ENCODE data around the gene CSRNP2. TPM values are rescaled to one million over a fixed set of nuclear protein-coding genes. Genes with fewer than 3 reads are reported as not detected.
"Not testable (repeated sequence)": the region's sequence is repeated elsewhere in the genome, so short reads cannot be mapped to it uniquely, and the experiment has no call there.

Gene CSRNP2
- polyA plus RNA-seq, 3 donors = 35.4 to 38.4 (median 35.7) TPM

DNA sequence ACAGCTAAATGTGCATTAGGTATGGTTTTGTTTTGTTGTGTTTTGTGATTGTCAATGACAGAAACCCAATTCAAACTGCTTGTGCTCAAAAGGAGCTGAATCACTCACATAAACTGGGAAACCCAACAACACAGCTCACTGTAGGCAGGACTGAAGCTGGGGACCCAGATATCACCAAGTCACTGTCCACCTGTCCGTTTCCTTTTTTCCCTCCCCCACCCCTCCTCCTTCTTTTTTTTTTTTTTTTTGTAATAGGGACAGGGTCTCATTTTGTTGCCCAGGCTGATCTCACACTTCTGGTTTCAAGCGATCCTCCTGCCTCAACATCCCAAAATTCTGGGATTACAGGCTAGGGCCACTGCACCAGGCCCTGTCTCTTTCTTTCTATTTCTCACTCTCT, 50.3 kb downstream of the CSRNP2 start:
- no peak for DNase-seq (ENCODE audit: low read depth in 3 of 3, low spot score in 2 of 3)

DNA sequence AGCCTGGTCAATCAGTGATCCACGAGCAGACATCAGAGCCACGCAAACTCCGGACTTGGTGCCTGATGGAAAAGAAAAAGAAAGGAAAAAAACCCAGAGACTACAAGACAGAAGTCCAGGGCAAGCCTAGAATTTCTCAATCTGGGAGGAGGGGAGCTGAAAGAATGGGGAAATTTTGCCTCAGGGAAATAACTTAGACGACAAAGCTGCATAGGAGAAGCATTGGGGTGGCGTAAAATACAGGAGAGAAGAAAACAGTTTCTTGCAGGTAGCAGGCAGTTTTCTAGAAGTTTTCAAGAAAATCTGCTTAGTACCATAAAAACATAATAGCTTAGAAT, 54.6 kb downstream of the CSRNP2 start:
- no peak for DNase-seq (ENCODE audit: low read depth in 3 of 3, low spot score in 2 of 3)

DNA sequence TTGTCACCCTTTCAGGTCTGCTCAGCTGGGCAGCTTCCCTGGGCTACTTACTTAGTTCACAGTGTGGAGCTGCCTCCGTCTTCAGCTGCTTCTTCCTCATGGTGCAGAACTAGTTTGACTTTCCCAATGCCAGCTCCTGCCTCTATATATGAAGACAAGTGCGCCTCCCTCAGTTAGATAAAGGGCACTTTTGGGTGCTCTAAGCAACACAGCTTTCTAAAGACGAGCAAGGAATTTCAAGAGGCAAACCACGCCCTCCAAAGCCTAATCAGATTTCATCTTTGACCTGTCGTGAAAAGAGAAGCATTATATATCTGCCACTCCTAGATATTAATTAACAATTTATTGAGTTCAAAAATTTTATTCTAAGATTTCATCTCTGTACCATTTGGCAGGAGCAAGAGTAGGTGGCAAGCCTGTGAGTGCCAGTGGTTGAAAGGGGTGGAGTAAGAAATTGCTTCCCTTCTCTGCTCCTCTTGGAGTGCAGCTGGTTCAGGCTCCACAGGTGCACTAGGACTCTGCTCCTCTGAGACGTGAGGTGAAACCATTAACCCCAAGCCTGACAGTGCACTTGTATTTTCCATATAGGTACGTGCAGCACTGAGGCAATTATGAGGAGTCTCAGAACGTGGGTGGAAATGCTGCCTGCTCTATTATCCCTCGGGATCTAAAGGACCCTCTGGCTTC, 55.1 kb downstream of the CSRNP2 start:
- DNase-seq (ENCODE audit: low read depth in 3 of 3, low spot score in 2 of 3) = no peak

DNA sequence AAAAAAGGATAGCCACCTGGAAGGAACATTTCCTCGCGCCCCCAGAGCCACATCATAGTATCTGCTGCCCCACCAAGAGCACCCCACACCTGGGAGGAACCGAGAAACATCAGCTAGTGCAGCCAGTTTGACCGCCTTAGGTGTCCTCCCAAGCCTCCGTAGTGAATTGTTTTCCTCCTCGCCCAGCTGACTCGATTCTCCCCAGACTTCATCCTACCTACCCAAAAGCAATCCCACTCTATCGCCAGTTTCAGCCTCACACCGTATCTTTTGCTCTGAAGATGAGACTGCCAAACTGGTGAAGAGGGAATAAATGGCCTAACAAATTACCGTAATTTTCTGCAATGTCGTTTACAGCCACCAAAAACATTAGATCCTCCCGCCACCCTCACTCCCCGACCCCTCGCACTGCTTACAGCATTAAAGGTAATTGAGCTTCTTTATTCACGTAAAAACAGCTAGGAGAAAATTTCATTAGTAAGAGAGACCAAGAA, 56.0 kb downstream of the CSRNP2 start:
- DNase-seq (ENCODE audit: low read depth in 3 of 3, low spot score in 2 of 3) = no peak

DNA sequence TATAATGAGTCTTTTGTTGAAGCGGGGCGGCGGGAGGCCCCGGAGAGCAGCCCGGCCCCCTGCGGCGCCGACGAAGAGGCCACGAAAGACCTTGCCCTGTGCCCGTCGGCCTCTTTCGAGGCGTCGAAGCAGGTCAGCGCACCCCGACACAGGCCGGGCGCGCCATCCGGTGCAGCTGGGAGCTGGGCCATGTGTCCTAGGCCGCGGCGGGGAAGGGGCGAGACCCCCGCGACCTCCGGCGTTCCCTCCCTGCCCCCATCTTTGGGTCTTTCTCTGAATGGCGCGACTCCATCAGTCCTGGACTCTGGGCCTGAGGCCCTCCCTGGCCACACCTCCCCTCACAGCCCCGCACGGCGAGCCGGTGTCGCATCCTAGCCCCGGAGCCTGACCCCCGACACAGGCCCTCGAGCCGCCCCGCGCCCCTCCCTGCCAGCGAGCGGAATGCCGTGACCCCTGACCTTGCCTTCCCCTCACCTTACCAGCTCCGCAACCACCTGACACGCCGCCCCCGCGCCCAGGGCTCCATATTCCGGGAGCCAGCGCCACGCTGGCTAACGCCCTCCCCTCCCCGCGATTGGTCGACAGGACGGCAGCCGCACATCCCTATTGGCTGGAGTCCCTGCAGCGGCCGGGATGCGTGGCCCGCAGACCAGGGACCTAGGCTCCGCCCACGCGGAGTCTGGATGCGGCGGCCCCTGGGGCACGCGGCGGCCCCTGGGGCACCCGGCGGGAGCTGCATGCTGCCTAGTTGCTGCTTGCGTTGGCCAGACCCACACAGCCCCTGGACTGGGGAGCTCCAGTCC, 57.4 kb downstream of the CSRNP2 start, which contains the start of gene SLC11A2:
Gene SLC11A2, minus strand, starts transcription at position 549 of the 803 bp plus-strand sequence. CDS start 15,656 bp downstream, outside the sequence.
- peak; percentile 71 to 92 (median 83) for DNase-seq (ENCODE audit: low read depth in 3 of 3, low spot score in 2 of 3)

DNA sequence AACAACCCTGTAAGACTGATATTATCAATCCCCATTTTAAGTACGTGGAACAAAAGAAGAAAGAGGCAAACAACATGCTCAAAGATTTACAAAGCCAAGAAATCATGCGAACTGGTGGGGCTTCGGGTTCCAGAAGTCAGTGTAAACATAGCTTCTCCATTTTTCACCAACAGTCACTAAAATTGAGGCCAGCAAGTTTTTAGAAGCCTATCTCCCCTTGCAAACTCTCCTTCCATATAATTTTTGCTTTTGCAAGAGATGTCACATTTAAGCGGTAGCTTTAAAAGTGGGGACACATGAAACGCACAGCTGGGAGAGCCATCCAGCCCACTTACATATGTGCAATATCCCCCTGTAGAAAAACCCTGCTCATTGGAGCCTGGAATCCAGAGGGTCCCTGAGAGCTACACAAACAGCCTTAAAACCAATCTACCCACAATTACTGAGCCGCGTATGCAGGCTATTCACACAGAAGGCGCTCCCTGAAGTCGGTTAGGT, 58.0 kb downstream of the CSRNP2 start:
- no peak for DNase-seq (ENCODE audit: low read depth in 3 of 3, low spot score in 2 of 3)

DNA sequence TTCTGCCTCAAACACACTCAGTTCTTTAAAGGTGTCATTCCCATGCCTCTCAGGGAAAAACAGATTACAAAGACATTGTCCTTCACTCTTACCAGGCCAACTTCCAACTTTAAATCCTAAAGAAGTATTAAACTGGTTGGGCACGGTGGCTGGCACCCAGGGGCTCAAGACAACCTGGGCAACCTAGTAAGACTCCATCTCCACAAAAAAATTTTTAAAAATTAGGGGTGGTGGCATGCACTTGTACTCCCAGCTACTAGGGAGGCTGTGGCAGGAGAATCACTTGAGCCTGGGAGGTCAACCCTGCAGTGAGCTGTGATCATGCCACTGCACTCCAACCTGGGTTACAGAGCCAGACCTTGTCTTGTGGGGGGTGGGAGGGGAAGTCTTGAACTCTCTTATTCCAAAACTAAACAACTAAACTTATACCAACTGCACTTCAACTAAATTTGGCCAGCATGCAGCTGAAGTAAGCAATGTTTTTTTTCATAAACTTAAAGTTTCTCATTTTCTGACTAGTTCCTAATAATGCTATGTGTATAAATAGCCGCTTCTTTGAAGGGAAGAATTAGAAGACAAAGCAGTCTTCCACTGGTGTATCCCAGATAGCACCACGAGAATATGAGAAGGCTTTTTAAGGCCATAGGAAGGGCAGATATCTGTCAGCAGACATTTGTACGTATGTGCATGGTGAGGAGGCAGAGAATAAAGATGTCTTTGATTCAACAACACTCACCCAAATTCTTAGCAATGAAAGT, 59.6 kb downstream of the CSRNP2 start:
- no peak for DNase-seq (ENCODE audit: low read depth in 3 of 3, low spot score in 2 of 3)

DNA sequence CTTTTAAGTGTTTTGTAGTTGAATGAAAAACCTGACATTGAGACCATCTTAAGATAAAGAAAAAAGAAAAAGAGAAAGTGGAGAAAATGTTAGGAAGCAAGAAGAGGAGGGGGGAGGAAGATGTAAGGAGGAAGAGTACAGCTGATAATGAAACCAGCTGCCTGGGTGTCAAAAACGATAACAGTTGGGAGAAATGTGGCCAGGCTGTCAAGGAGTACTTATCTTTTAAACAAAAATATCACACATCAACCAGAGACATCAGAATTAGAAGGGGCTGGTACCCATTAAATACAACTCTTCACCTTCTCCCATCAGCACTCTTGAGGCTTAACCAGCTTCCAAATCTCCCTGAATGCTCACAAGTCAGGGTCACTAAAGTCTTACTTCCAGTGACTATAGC, 61.7 kb downstream of the CSRNP2 start:
- no peak for DNase-seq (ENCODE audit: low read depth in 3 of 3, low spot score in 2 of 3)

DNA sequence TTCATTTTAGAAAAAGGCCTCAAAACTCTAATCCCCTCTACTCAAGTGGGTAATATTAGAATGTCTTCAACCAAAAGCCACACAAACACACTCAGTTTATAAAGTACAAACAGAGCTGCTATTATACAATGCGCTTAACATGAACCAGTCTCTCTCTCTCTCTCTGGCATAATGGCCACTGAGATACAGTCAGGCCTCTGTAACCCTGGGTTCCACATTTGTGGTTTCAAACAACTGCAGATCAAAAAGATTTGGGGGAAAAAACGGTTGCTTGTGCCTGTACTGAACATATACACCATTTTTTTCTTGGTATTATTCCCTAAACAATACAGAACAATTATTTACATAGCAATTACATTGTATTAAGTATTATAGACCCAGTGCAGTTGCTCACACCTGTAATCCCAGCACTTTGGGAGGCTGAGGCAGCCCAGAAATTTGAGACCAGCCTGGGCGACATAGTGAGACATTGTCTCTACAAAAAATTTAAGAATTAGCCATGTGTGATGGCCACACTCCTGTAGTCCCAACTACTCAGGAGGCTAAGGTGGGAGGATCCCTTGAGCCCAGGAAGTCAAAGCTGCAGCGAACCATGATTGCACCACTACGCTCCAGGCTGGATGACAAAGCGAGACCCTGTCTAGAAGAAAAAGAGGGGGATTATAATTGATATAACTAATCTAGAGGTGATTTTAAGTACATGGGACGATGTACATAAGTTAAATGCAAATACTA, 62.8 kb downstream of the CSRNP2 start:
- DNase-seq (ENCODE audit: low read depth in 3 of 3, low spot score in 2 of 3) = no peak

DNA sequence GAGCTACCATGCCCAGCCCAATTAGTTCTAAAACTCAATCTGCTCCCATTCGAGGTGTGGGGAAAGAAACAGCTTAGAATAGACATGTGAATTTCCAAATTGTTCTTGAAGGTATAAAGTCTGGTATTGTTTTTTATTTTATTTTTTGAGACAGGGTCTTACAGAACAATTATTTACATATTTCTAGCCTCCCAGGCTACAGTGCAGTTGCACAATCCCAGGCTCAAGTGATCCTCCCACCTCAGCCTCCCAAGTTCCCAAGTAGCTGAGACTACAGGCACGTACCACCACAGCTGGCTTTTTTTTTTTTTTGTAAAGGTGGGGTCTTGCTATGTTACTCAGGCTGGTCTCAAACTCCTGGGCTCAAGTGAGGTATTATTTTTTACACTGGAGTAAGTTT, 63.5 kb downstream of the CSRNP2 start:
- no peak for DNase-seq (ENCODE audit: low read depth in 3 of 3, low spot score in 2 of 3)

DNA sequence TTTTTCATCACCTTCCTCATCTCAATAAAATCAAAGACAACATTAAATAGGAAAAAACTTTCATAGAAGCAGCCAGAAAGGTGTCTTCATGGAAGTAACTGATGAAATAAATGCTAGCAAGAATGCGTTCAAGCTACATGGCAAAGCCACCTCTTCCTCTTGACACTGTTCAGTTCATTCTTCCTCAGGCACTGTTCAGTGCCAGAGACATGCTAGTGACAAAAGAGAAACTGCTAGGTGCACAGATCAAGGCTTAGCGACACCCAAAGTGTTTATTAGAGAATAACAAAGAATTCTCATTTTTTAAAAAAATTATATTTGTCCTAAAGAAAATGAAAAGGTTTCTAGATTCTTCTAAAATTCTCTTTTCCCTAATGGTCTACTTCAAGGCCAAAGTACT, 64.4 kb downstream of the CSRNP2 start:
- no peak for DNase-seq (ENCODE audit: low read depth in 3 of 3, low spot score in 2 of 3)

DNA sequence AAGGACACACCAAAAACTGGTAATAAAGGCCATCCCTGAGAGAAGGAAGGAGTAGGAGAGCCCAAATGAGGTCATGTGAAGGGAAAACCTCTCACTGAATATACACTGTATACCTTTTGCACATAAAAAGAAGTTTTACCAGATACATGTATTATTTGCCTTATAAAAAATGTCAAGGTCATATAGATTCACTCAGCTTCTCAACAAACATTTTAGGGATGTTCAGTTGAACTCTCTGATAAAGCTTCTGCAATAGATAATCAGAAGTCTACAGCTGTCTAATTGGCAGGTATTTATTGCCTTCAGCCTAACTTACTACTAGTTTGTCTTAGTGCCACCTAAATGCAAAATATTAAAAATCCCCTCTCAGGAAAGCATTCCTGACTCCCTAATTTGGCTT, 65.9 kb downstream of the CSRNP2 start:
- no peak for DNase-seq (ENCODE audit: low read depth in 3 of 3, low spot score in 2 of 3)

DNA sequence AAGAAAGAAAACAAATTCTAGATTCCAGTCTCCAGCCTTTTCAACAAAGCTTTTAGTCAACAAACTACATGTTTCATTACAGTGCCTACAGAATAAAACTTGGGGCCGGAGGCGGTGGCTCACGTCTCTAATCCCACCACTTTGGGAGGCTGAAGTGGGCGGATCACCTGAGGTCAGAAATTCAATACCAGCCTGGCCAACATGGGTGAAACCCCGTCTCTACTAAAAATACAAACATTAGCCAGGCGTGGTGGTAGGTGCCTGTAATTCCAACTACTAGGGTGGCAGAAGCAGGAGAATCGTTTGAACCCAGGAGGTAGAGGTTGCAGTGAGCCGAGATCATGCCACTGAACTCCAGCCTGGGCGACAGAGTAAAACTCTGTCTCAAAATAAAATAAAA, 68.9 kb downstream of the CSRNP2 start:
- DNase-seq (ENCODE audit: low read depth in 3 of 3, low spot score in 2 of 3) = not testable (repeated sequence)

DNA sequence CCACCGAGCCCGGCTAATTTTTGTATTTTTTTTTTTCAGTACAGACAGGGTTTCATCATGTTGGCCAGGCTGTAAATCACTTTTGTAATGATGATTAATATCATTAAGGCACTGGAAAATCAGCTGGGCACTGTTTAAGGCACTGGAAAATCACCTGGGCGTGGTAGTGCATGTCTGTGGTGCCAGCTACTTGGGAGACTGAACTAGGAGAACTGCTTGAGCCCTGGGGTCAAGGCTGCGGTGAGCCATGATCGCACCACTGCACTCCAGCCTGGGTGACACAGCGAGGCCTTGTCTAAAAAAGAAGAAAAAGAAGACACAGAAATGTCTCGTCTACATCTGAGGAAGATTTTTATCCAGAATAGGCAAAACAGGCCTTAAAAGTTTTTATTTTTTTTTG, 70.0 kb downstream of the CSRNP2 start:
- DNase-seq (ENCODE audit: low read depth in 3 of 3, low spot score in 2 of 3) = no peak

DNA sequence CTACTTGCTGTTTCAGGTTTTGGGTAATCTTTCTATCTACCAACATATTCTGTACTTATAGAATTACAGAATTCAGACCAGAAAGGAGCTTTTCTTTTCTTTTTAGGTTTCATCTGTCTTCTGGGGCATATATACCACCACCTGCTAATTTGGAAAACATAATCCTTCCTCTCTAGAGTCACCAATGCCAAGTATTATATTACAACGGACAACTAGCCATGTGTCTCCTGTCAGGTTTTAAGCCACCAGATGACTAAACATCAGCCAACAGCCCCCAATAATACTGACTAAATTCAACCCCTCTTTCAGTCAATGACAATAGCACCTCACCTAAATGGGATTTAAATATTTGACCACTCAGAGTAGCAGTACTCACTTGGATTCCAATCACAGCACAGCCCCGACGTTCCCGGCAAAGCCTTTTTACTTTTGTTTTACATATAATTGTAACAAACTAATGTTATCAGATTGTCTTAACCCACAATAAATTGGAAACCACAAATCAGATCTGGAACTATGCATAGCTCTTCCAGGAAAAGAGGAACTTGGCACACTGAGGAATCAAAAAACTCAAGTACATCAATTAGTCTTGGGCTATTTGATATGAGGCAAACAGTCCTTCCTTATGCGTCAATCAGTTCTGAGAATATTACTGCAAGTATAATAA, 70.7 kb downstream of the CSRNP2 start:
- no peak for DNase-seq (ENCODE audit: low read depth in 3 of 3, low spot score in 2 of 3)

DNA sequence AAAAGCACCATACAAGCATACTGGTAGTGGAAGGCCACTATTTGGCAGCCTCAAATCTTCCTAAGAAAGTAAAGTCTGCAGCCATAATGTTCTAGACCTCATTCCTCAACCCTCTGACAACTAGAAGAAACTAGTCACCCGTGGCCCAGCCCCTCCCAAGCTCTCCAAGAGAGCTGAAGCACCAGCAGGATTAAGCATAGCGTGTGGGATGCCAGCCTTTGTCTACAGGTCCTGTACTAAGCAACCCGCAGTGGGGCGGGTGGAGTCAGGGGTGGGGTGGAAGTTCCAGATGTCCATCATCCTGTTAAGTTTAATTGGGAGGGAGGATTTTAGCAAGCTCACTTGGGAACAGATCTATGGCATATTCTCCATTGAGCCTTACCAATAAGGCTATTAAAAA, 71.4 kb downstream of the CSRNP2 start:
- no peak for DNase-seq (ENCODE audit: low read depth in 3 of 3, low spot score in 2 of 3)

Measured in right renal cortex interstitium (tissue), 3 donors.